HG03025 (cell line): ENCODE measurements around the gene KCNQ1OT1.
"Not testable (repeated sequence)": the region's sequence is repeated elsewhere in the genome, so short reads cannot be mapped to it uniquely, and the experiment has no call there.

Experiments
- ATAC-seq: cut with Tn5 transposase; IDR thresholded peaks from one replicate; pipeline ENCODE4 v1.9.1; 2021; ENCODE audit warnings: mild to moderate bottlenecking, moderate library complexity; ENCODE audit not compliant: unreplicated experiment, low FRiP score

Gene KCNQ1OT1

GRCh38 chr11:2655834-2656622 is 43.8 kb downstream of the KCNQ1OT1 start:
- no peak for ATAC-seq

- no peak for ATAC-seq
Observed at GRCh38 chr11:2655016-2655719, 44.6 kb downstream of the KCNQ1OT1 start.

- no peak for ATAC-seq
Observed at GRCh38 chr11:2653930-2654739, 45.7 kb downstream of the KCNQ1OT1 start.

GRCh38 chr11:2653198-2653551 is 46.6 kb downstream of the KCNQ1OT1 start:
- no peak for ATAC-seq

GRCh38 chr11:2652333-2653197 is 47.2 kb downstream of the KCNQ1OT1 start:
- ATAC-seq: no peak

- ATAC-seq: no peak
Observed at GRCh38 chr11:2651826-2652271, 47.9 kb downstream of the KCNQ1OT1 start.

- no peak for ATAC-seq
Observed at GRCh38 chr11:2651054-2651617, 48.7 kb downstream of the KCNQ1OT1 start.

GRCh38 chr11:2650343-2650867 is 49.4 kb downstream of the KCNQ1OT1 start:
- ATAC-seq: no peak

GRCh38 chr11:2649848-2650247 is 49.9 kb downstream of the KCNQ1OT1 start:
- ATAC-seq: no peak

- ATAC-seq: no peak
Observed at GRCh38 chr11:2649400-2649799, 50.4 kb downstream of the KCNQ1OT1 start.

- no peak for ATAC-seq
Observed at GRCh38 chr11:2647953-2648352, 51.8 kb downstream of the KCNQ1OT1 start.

- ATAC-seq: no peak
Observed at GRCh38 chr11:2647167-2647566, 52.6 kb downstream of the KCNQ1OT1 start.

- ATAC-seq: no peak
Observed at GRCh38 chr11:2645779-2646118, 54.0 kb downstream of the KCNQ1OT1 start.

GRCh38 chr11:2644844-2645778 is 54.7 kb downstream of the KCNQ1OT1 start:
- no peak for ATAC-seq

GRCh38 chr11:2643746-2644145 is 56.0 kb downstream of the KCNQ1OT1 start:
- no peak for ATAC-seq

GRCh38 chr11:2641623-2642022 is 58.2 kb downstream of the KCNQ1OT1 start:
- no peak for ATAC-seq

GRCh38 chr11:2639763-2640162 is 60.0 kb downstream of the KCNQ1OT1 start:
- not testable (repeated sequence) for ATAC-seq

- no peak for ATAC-seq
Observed at GRCh38 chr11:2631161-2631560, 68.6 kb downstream of the KCNQ1OT1 start.

- no peak for ATAC-seq
Observed at GRCh38 chr11:2630679-2631078, 69.1 kb downstream of the KCNQ1OT1 start.
